GM12891 (cell line): ENCODE data around the gene TBX5.

Source experiments
- PAX5 ChIP-seq: IDR thresholded peaks from 2 replicates; pipeline ENCODE4 v1.6.1; 2011; ENCODE audit warnings: low read length, moderate library complexity, mild to moderate bottlenecking; ENCODE audit not compliant: insufficient read depth, severe bottlenecking
- POLR2A ChIP-seq: IDR thresholded peaks from 2 replicates; pipeline ENCODE4 v1.6.1; 2011; ENCODE audit warnings: low read depth, low read length, control low read depth
- POLR2AphosphoS5 ChIP-seq: IDR thresholded peaks from 2 replicates; pipeline ENCODE4 v1.6.1; 2011; ENCODE audit warnings: low read depth, low read length, control low read depth
- SPI1 ChIP-seq: IDR thresholded peaks from 2 replicates; pipeline ENCODE4 v1.6.1; 2011; ENCODE audit warnings: low read depth, low read length, control low read depth
- TAF1 ChIP-seq: IDR thresholded peaks from 2 replicates; pipeline ENCODE4 v1.6.1; 2011; ENCODE audit warnings: low read depth, low read length, control low read depth

DNA sequence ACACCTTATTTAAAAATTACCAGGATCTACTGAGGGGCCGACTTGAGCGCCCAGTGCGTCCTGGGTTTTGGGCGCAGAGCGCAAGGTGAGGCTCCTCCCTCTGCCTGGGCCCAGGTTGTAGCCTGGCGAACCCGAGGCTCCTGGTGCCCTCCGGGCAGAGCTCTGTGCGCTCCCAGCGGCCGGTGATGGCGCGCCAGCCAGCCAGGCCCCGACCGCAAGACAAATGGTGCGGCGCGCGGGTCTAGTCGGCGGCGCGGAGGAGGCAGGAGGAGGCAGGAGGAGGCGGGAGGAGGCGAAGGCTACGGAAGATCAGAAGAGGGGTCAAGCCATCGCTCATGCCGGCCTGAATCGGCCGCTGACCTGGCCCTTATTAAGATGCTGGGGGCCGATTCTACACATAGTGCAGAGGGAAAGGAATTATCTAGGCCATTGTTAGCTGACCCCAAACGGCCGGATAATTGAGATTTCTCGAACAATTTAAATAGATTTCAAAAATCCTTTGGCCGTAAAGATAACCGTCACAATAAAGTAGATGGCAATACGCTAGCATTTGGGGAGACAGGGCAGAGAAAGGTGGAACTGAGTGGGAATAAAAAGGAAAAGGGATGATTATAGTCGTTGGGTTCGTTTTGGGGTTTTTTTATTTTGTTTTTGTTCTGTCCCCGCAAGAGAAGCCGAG lies 2.8 kb downstream of the TBX5 start:
- TF ChIP-seq POLR2A (no peak), TAF1 (no peak), POLR2AphosphoS5 (no peak), PAX5 (no peak), SPI1 (no peak)
